Stimulated activated CD4-positive, alpha-beta T cell treated with anti-CD3 and anti-CD28 coated beads, Interleukin-12 subunit alpha, Interleukin-12 subunit beta, amount 100 ng/mL, for 48 hours (primary cell): ENCODE results near the gene FOXL1.

ENCODE experiments used
- DNase-seq, 3 donors: peaks; one replicate each; pipeline ENCODE4 v3.0.0-alpha.2; 2020; ENCODE audit warnings: low read depth in 2 of 3, low spot score in 1 of 3

Gene FOXL1

GRCh38 chr16:86578061-86578599 lies at the start of gene FOXL1:
Gene FOXL1, plus strand, starts transcription at chr16:86578549. Its CDS starts 175 bp downstream, at chr16:86578724.
- no peak for DNase-seq

GRCh38 chr16:86529160-86529559 lies 49.2 kb upstream of the FOXL1 start:
- DNase-seq: no peak

GRCh38 chr16:86530251-86531190 lies 47.8 kb upstream of the FOXL1 start:
- DNase-seq: no peak

GRCh38 chr16:86531191-86531545 lies 47.2 kb upstream of the FOXL1 start:
- no peak for DNase-seq

- no peak for DNase-seq
Measured at GRCh38 chr16:86531641-86532525, 46.5 kb upstream of the FOXL1 start.

GRCh38 chr16:86532526-86532815 lies 45.9 kb upstream of the FOXL1 start:
- DNase-seq: no peak

GRCh38 chr16:86533076-86533475 lies 45.3 kb upstream of the FOXL1 start:
- no peak for DNase-seq

GRCh38 chr16:86533767-86534351 lies 44.5 kb upstream of the FOXL1 start:
- DNase-seq: no peak

GRCh38 chr16:86534779-86535615 lies 43.4 kb upstream of the FOXL1 start:
- DNase-seq: no peak

GRCh38 chr16:86536621-86537020 lies 41.7 kb upstream of the FOXL1 start:
- DNase-seq: no peak

- DNase-seq: no peak
Measured at GRCh38 chr16:86537486-86537885, 40.9 kb upstream of the FOXL1 start.

- no peak for DNase-seq
Measured at GRCh38 chr16:86538196-86538780, 40.1 kb upstream of the FOXL1 start.

GRCh38 chr16:86540894-86541293 lies 37.5 kb upstream of the FOXL1 start:
- no peak for DNase-seq

- no peak for DNase-seq
Measured at GRCh38 chr16:86541560-86541959, 36.8 kb upstream of the FOXL1 start.

GRCh38 chr16:86542756-86543750 lies 35.3 kb upstream of the FOXL1 start:
- no peak for DNase-seq

GRCh38 chr16:86545481-86545880 lies 32.9 kb upstream of the FOXL1 start:
- no peak for DNase-seq

GRCh38 chr16:86545954-86546637 lies 32.3 kb upstream of the FOXL1 start:
- no peak for DNase-seq

GRCh38 chr16:86546638-86547013 lies 31.7 kb upstream of the FOXL1 start:
- DNase-seq: no peak

GRCh38 chr16:86547286-86547685 lies 31.1 kb upstream of the FOXL1 start:
- no peak for DNase-seq
